ACC112 (cell line): ENCODE results near the gene ACOT9.
A peak's percentile ranks its signal among the peaks of the same experiment; 100 is the strongest.

Source experiments
- H2AFZ ChIP-seq: fragments of 200-600 bp; sonication (generic); one replicate; pipeline ENCODE4 v1.6.0; 2017; ENCODE audit warnings: antibody characterized with exemption, low read length; ENCODE audit not compliant: unreplicated experiment
- H3K27ac ChIP-seq: fragments of 200-600 bp; sonication (generic); 2 replicates; pipeline ENCODE4 v1.5.1; 2014; ENCODE audit warnings: low read depth, mild to moderate bottlenecking, antibody characterized with exemption, low read length, moderate library complexity
- H3K27me3 ChIP-seq: fragments of 200-600 bp; sonication (generic); 2 replicates; pipeline ENCODE4 v1.6.1; 2014; ENCODE audit warnings: mild to moderate bottlenecking, antibody characterized with exemption, low read length, moderate library complexity, mixed read lengths; ENCODE audit not compliant: insufficient read depth
- H3K36me3 ChIP-seq: fragments of 200-600 bp; sonication (generic); 2 replicates; pipeline ENCODE4 v1.6.1; 2016; ENCODE audit warnings: mild to moderate bottlenecking, antibody characterized with exemption, low read length, moderate library complexity, mixed read lengths; ENCODE audit not compliant: insufficient read depth
- H3K4me1 ChIP-seq: fragments of 200-600 bp; sonication (generic); one replicate; pipeline ENCODE4 v1.6.1; 2016; ENCODE audit warnings: low read length, mixed read lengths; ENCODE audit not compliant: insufficient read depth, unreplicated experiment, control insufficient read depth
- H3K4me3 ChIP-seq: fragments of 200-600 bp; sonication (generic); 2 replicates; pipeline ENCODE4 v1.5.1; 2014; ENCODE audit warnings: mild to moderate bottlenecking, low read depth, low read length
- H3K79me2 ChIP-seq: fragments of 200-600 bp; sonication (generic); one replicate; pipeline ENCODE4 v1.6.0; 2016; ENCODE audit warnings: low read length; ENCODE audit not compliant: control insufficient read depth, unreplicated experiment, insufficient read depth

Gene ACOT9, protein sequence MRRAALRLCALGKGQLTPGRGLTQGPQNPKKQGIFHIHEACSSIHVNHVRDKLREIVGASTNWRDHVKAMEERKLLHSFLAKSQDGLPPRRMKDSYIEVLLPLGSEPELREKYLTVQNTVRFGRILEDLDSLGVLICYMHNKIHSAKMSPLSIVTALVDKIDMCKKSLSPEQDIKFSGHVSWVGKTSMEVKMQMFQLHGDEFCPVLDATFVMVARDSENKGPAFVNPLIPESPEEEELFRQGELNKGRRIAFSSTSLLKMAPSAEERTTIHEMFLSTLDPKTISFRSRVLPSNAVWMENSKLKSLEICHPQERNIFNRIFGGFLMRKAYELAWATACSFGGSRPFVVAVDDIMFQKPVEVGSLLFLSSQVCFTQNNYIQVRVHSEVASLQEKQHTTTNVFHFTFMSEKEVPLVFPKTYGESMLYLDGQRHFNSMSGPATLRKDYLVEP

DNA sequence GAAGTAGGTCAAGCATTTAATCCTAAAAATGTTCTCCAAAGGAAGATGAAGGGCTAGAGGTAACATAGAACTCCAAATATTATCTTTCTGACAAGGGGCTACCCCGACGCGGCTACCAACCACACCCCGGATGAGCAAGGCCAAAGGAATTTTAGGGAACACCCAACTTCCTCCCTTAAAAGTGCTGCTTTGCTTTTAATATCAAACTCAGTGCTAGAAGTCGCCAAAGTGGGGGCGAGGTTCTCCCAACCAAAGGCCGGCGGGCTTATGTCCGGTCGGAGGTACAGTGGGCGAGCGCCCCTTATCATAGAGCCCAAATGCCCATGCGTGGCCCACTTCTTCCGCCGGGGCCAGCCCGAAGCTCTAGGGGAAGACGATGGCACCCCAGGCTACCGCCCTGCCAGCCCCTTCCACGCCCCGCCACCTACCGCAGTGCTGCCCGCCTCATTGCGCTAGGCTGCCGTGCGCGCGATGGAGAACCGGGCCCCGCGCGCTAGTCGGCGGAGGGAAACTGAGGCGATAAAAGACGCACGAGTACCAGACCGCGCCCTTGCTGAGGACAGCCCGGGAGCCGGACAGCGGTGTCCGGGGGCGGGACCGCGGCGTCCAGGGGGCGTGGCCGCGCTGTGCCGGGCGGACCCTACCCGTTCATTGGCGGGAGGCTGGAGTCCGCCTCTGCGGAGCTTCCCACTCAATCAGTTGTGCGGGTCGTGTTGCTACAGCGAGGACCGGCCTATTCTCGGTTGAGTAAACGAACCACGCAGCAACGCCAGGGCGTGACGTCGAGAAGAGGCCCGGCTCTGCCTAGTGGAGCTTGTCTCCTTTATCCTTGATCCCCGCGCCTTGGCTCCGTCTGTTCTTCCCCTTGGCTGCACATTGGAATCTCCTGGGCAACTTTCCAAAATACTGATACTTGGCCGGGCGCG, at the start of gene ACOT9:
ACOT9 (minus strand) TSS at position 580 of the 926 bp plus-strand sequence; CDS start at position 448, 132 bp downstream.
- H2AFZ ChIP-seq, result peak within 1 kb of the TSS; percentile 13
- H3K79me2 ChIP-seq, result peaks cover 48% of the 10 kb centered on the region
- peak within 1 kb of the TSS; percentile 100 for H3K27ac ChIP-seq
- peak within 1 kb of the TSS; percentile 100 for H3K4me3 ChIP-seq
- H3K4me1 ChIP-seq, result peaks cover 5% of the 10 kb centered on the region
- H3K36me3 ChIP-seq, result no peaks in the 10 kb centered on the region
- no peaks in the 10 kb centered on the region for H3K27me3 ChIP-seq

DNA sequence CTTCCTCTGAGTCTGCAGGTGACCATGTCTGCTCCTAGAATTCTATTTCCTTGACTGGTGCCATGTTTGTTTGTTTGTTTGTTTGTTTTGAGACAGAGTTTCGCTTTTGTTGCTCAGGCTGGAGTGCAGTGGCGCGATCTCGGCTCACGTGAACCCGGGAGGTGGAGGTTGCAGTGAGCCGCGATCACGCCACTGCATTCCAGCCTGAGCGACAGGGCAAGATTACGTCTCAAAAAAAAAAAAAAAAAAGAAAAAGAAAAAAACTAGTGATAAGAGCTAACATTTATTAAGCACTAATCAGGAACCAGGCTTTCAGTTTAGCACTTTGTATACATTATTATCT, 47.0 kb upstream of the ACOT9 start:
- Histone ChIP-seq H3K27ac (no peak overlapping the region), H3K4me3 (no peak overlapping the region), H3K79me2 (peaks cover 1% of the 10 kb centered on the region), H3K36me3 (peaks cover 11% of the 10 kb centered on the region), H3K27me3 (no peaks in the 10 kb centered on the region), H2AFZ (no peak overlapping the region), H3K4me1 (peaks cover 10% of the 10 kb centered on the region)

DNA sequence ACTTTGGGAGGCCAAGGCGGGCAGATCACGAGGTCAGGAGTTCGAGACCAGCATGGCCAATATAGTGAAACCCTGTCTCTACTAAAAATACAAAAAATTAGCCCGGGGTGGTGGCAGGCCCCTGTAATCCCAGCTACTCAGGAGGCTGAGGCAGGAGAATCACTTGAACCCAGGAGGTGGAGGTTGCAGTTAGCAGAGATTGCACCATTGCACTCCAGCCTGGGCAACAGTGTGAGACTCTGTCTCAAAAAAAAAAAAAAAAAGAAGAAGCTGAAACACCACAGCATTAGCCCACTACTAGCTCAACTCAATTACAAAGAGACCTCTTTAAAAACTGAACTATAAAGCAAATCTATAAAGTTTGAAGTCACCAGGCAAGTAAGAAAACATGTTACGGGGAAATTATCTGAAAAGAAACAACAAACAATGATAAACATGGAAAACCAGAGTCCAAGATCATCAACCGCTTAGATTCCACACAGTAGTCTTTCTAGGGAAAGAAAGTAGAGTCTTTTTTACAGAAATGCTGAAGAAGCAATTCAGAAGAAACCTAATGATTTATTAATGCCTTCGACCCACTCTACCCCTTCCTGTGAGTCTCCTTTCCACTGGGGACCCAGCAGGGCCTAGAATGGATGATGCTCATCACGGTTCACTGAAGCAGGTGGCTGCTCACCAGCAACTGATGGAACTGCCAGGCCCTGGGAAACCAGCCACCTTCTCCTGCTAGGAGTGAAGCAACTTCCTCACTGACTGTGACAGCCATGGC, 46.5 kb upstream of the ACOT9 start:
- H3K27me3 ChIP-seq, result no peaks in the 10 kb centered on the region
- H3K4me1 ChIP-seq, result peaks cover 14% of the 10 kb centered on the region
- H3K4me3 ChIP-seq, result no peak overlapping the region
- no peak overlapping the region for H3K27ac ChIP-seq
- H2AFZ ChIP-seq, result no peak overlapping the region
- H3K36me3 ChIP-seq, result peaks cover 17% of the 10 kb centered on the region
- H3K79me2 ChIP-seq, result peaks cover 7% of the 10 kb centered on the region

DNA sequence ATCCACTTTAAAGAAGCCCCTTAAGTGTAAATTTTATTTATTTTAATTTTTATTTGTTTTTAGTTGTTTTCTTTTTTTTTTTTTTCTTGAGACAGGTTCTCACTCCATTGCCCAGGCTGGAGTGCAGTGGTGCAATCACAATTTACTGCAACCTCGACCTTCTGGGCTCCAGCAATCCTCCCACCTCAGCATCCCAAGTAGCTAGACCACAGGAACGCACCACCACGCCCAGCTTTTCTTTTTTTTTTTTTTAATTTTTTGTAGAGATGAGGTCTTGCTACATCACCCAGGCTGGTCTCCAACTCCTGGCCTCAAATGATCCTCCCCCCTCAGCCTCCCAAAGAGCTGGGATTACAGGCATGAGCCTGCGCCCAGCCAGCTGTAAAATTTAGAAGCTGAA, 45.9 kb upstream of the ACOT9 start:
- Histone ChIP-seq H3K27ac (no peak overlapping the region), H3K4me3 (no peak overlapping the region), H3K4me1 (peaks cover 14% of the 10 kb centered on the region), H3K36me3 (peaks cover 22% of the 10 kb centered on the region), H3K79me2 (peaks cover 13% of the 10 kb centered on the region), H3K27me3 (no peaks in the 10 kb centered on the region), H2AFZ (no peak overlapping the region)

DNA sequence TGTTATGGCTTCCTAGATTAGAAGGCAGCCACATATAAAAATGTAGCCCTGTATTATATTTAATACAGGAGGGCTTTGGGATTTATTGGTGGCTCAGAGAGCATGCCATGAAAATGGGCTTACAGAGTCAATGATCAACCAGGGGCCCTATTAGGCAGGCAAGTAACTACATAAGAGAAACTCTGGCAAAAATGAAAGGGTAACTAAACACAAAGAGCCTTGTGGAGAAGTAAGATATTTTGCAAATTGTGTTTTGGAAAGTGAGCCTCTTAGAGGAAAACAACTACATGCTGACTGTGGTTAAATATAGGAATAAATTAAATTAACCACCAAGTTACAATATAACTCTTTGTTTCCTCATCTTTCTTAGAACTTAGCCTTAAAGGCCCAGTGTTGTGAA, 45.4 kb upstream of the ACOT9 start:
- peaks cover 14% of the 10 kb centered on the region for H3K4me1 ChIP-seq
- H3K4me3 ChIP-seq, result no peak overlapping the region
- H3K36me3 ChIP-seq, result peaks cover 26% of the 10 kb centered on the region
- H2AFZ ChIP-seq, result no peak overlapping the region
- H3K27me3 ChIP-seq, result no peaks in the 10 kb centered on the region
- H3K79me2 ChIP-seq, result peaks cover 18% of the 10 kb centered on the region
- H3K27ac ChIP-seq, result peak overlapping the region; percentile 9; the same call in 1 of the 2 replicates

DNA sequence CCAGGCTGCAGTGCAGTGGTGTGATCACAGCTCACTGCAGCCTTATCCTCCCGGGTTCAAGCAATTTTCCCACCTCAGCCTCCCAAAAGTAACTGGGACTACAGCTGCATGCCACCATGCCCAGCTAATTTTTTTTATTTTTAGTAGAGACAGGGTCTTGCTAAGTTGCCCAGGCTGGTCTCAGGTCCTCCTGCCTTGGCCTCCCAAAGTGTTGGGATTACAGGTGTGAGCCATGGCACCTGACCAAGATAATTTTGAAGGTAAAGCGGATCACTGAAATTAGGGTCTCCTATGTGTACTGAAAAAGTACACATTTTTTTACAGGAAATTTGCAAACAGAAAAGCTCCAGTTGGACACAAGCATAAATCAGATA, 44.7 kb upstream of the ACOT9 start:
- Histone ChIP-seq H3K4me1 (peaks cover 14% of the 10 kb centered on the region), H3K36me3 (peaks cover 26% of the 10 kb centered on the region), H3K79me2 (peaks cover 19% of the 10 kb centered on the region), H3K27ac (peak overlapping the region; percentile 9), H3K4me3 (no peak overlapping the region), H2AFZ (no peak overlapping the region), H3K27me3 (no peaks in the 10 kb centered on the region)

DNA sequence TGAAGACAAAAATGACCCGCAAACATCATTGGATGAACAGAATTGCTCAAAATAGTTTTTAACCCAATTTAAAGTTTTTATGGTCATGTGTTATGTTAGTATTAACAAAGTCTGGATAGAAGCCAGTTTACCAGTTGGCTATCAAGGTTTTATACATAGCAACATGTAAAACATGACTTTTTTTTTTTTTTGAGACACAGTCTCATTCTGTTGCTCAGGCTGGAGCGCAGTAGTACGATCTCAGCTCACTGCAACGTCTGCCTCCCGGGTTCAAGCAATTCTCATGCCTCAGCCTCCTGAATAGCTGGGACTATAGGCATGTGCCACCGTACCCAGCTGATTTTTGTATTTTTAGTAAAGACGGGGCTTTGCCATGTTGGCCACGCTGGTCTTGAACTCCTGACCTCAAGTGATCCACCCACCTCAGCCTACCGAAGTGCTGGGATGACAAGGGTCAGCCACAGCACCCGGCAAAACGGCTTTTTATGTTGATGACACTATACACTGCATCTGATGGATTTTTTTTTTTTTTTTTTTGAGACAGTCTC, 43.3 kb upstream of the ACOT9 start:
- peak overlapping the region; percentile 99; the same call in 1 of the 2 replicates for H3K4me3 ChIP-seq
- H3K27ac ChIP-seq, result peak overlapping the region; percentile 100
- H3K79me2 ChIP-seq, result peaks cover 19% of the 10 kb centered on the region
- peaks cover 25% of the 10 kb centered on the region for H3K4me1 ChIP-seq
- peaks cover 26% of the 10 kb centered on the region for H3K36me3 ChIP-seq
- H2AFZ ChIP-seq, result no peak overlapping the region
- H3K27me3 ChIP-seq, result no peaks in the 10 kb centered on the region

DNA sequence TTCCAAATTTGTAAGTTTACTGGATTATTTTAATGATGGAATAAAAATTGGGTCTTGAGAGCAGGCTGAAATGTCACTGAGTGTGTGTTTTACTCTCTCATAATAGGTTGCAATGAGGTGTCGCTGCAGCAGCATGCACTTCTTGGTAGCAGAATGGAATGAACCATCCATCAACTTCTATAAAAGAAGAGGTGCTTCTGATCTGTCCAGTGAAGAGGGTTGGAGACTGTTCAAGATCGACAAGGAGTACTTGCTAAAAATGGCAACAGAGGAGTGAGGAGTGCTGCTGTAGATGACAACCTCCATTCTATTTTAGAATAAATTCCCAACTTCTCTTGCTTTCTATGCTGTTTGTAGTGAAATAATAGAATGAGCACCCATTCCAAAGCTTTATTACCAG, 42.5 kb upstream of the ACOT9 start:
- Histone ChIP-seq H3K27ac (peak overlapping the region; percentile 100), H3K4me1 (peaks cover 27% of the 10 kb centered on the region), H3K27me3 (no peaks in the 10 kb centered on the region), H2AFZ (no peak overlapping the region), H3K4me3 (peak overlapping the region; percentile 99), H3K79me2 (peaks cover 19% of the 10 kb centered on the region), H3K36me3 (peaks cover 26% of the 10 kb centered on the region)

DNA sequence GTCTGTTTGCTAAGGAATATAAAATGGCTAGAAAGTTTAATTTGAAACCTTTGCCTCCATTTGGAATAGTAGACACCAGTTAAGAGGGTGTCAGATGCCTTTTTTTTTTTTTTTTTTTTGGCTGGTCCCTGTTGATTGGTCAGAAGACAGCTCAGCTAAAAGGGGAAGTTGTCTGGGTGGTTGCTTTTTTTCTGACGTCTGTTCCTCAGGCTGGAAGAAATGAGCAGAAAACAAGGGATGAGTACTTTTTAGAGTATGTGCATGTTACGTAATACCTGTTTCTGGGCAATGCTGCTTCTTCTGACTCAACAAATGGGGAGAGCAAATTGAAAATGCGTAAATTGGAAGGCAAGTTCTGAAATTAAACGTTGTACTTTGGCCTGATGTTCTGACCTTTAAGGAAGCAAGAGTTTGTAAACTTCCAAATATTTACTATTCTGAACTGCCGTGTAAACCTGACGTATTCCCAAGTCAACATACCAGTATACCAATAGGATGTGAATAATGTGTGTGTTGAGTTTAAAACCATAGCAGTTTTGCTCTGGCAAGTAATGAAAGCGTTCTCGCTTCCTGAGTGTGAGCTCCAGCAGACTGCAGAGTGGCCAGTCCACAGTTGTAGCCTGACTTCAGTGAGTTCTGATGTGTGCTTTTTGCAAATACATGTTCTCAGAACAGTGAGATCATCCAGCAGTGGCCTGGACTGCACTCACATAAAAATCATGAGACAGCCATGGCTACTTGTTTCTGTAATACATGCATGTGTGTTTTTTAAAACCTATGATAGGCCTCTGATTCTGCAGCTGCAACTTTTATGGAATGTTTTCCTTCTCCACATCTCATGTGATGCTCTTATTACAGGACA, 41.6 kb upstream of the ACOT9 start:
- Histone ChIP-seq H3K27me3 (no peaks in the 10 kb centered on the region), H3K79me2 (peaks cover 19% of the 10 kb centered on the region), H3K36me3 (peaks cover 26% of the 10 kb centered on the region), H2AFZ (no peak overlapping the region), H3K4me3 (peak overlapping the region; percentile 99), H3K4me1 (peaks cover 29% of the 10 kb centered on the region), H3K27ac (peak overlapping the region; percentile 100)
